ENCODE results near the gene BLOC1S3.

The BLOC1S3 gene

DNA sequence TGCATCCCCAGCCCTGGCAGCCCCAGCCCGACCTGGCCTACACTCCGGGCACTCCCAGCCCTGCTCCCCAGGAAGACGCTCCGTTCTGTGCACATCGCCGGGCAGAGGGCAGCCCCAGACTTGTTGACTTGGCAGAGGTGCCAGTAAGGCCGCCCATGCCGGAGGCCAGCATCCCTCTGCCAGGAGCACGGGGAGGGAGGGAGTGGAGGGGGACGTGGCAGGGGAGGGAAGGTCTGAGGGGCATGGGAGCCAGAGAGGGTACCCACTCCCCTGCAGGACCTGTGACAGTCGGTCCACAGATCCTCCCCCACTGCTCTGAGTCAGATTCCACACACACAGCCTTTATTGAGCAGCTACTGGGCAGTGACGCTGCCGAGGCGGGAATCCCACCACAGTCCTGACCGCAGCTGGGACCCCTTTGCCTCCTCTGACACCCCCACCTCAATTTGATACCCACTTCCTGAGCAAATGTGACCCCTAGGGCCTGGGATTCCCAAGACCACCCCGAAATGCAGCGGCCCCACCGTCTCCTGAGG is 15.9 kb upstream of the BLOC1S3 start:
- DNase-seq, result peak; percentile 63 to 96

DNA sequence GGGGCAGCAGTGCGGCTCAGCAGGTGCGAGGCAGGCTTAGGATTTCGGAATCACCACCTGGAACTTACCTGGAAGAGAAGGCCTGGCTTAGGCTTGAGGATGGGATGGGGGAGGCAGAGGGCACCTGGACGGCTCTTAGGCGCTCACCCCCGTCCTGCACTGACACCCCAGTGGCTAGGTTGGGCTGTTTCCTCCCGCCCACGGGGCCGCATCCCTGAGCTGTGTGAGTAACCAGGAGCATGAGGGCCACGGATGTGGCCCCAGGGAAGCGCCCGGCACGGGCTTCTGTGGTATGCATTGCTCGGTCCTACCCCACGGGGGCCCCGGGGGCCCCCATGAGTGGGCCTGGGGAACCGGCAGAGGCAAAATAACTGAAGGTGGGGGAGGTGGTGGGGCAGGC is 15.4 kb upstream of the BLOC1S3 start:
- DNase-seq, result no peak

DNA sequence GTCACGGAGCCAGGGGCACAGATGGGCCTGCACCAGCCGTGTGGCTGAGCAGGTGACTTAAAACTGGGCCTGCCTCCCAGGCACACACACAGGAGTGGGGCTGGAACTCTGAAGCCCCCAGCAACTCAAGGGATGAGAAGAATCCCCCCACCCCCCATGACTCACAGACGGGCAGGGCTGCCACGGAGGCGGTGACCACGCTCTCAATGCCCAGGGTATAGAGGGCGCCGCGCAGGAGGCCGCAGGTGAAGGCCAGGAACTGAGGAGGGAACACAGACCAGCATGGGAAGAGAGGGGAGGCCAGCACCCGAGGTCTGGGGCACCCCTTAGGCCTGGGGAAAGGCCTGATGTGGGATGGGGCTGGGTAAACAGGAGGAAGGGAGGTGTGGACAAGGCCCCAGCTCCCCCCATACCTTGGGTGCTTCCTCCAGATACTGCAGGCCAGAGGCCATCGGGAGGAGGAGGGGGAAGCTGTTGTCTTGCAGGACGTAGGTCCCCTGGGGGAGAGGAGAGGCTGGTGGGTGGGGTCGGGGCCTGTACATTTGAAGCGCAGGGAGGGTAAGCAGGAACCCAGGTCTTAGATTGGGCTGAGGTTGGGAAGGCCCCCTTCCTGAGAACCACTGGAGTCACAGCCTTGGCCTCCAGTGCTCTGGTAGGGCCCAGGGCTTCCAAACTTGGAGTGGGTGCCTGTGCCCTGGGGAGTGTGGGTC is 14.7 kb upstream of the BLOC1S3 start:
- DNase-seq, result no peak

DNA sequence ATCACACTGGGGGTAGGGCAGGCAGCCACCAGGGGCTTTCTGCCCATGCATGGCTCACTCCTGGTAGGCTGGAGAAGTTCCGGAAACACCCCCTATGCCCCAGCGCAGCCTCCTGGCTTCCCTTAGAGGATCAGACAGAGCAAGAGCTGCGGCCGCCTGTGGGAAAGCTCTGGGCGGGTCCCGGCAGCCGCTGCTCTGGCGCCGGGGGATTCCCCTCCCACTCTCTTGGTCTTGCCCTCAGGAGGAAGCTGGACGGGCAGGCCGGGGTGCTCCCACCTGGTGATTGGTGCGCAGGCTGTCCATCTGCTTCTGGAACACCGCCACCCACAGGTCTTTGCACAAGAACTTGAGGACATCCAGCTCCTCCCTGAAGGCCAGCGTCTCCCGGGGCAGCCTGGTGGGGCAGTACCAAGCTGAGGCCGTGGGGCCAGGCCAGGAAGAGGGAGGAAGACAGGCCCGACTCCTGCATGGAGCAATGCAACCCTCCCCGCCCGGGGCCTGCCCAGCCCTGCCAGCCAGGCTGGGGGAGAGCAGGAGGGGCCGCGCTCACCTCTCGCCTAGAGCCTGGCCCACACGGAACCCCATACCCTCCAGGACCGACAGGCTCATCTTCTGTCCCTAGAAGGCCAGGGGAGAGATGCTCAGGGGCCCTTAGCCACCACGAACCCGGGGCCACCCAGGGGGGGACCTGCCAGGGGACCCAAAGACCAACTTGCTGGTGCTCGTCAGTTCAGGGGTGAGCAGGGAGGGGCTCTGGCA is 13.8 kb upstream of the BLOC1S3 start:
- DNase-seq, result no peak

DNA sequence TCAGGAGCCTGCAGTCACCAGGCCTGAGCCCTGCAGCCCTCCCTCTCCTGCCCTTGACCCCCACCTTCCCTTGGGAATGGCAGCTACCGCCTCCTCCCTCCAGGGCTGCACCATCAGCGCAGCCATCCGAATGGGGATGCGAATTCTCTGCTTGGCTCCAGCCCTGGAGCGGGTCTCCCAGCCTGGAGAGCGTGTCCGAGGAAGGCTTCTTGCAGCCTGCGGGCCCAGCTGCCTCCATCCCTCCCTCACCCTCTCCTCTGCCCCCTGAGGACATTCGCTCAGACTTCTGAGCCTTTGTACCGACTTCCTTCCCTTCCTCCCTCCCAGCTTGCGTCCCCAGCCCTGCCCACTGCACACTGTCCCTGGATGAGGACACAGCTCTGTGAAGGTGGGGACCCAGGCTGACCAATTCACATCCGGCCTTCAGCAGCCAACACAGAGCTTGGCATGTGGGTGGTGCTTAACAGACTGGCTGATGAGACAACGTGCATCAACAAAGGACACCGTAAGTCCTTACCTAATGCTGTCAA is 11.8 kb upstream of the BLOC1S3 start:
- no peak for DNase-seq

DNA sequence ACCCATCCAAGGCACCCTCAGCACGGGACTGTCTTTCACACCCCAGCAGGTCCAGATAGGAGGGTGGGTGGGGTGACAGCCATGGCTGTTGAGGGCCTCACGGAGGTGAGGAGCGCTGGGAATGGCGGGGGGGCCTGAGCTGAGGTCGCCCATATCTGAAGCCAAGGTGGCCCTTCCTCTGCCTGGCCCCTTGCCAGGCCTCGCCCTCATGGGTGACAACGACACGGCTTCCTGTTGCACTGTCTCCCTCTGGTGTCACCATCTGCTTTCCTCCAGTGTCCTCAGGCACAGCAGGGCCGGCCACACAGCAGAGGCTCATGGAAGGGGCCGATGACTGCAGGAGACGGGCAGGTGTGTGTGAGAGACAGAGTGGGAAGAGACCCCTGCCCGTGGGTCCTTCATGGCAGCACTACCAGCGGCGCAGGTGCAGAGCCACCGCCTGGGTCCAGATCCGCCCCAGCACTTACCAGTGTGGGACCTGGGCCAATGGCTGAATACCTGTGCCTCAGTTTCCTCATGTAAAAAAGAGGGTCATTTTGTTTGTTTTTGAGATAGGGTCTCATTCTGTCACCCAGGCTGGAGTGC is 9.7 kb upstream of the BLOC1S3 start:
- DNase-seq, result no peak

DNA sequence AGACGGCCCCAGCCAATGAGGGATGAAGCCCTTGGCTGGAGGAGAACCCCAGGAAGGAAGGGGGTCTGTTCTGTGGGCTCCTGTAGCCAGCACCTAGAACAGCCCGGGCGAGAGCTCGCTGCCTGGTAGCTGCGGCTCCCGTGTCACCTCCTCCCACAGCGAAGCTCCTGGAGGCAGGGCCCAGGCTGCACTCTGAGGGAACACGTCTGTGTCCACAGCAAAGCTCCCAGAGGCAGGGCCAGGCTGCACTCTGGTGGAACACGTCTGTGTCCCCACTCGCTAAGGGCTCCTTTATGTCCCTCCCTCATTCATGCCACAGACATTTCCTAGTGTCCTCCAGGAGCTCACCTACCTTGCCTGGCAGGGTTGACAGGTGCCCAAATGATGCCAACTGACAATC is 9.0 kb upstream of the BLOC1S3 start:
- no peak for DNase-seq

DNA sequence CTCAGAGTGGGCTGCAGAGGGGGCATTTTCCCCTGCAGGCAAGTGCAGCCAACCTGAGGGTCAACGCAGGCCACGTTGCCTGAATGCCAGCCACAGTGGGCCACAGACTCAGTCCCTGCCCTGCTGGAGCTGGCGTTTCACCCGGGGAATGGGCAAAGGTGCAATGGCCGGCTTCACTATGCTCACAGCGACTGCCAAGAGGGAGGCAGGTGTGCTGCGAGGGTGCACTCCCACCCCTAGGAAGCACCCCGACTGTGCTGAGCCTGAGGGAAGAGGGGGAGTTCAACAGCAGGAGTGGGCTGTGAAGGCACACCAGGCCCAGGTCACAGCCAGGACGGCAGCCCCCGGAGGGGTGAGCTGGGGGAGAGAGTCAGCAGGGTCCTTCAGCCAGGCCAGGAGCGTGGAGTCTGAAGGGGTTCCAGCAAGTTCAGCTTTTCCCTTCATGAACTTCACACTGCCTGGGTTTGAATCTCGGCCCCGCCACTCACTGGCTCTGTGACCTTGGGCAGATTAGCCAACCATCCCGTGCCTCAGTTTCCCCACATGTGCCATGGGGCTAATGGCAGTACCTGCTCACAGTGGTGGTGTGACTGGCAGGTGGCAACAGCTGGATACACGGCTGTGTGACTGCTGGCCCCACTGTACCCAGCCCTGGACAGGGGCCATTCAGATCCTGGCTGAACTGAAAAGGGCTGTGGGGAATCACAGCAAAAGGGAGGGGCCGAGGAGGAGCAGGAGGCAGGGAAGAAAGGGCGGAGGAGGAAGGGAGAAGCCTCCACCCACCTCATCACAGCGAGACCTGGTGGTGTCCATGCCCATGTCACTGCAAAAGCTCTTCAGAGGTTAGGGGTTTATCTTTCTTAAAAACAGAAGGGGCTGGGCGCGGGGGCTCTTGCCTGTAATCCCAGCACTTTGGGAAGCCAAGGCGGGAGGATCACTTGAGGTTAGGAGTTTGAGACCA is 8.2 kb upstream of the BLOC1S3 start:
- no peak for DNase-seq

DNA sequence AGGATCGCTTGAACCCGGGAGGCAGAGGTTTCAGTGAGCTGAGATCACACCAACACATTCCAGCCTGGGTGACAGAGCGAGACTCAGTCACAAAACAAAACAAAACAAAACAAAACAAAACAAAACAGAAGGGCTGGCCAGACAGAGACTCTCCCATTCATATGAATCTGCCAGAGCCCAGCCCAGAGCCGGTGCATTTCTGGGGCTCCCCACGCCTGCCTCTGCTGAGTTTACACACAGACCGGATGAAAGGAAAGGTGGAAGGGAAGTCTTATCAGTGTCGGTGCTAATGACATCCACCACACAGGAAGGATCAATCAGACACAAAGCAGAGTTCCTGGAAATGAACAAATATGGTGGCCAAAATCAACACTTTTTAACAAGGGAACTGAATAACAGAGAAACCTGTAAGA is 7.4 kb upstream of the BLOC1S3 start:
- DNase-seq, result no peak

DNA sequence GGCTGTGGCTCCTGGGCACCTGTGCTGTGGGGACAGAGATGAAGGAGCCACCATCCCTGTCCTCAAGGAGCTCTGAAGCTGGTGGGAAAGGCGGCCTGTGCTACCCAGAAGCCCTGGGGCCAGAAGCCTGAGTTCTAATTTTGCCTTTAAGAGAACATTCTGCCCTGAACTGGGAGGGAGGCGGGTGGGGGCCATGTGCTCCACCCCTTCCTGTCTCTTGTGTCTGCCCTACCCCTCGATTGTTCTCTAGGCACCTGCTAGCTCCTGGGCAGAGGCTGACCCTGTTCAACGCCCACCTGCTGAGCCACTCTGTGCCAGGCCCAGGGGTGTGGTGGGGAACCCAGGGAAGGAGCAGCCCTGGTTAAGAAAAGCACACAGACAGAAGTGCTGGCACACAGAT is 6.4 kb upstream of the BLOC1S3 start:
- DNase-seq, result no peak

DNA sequence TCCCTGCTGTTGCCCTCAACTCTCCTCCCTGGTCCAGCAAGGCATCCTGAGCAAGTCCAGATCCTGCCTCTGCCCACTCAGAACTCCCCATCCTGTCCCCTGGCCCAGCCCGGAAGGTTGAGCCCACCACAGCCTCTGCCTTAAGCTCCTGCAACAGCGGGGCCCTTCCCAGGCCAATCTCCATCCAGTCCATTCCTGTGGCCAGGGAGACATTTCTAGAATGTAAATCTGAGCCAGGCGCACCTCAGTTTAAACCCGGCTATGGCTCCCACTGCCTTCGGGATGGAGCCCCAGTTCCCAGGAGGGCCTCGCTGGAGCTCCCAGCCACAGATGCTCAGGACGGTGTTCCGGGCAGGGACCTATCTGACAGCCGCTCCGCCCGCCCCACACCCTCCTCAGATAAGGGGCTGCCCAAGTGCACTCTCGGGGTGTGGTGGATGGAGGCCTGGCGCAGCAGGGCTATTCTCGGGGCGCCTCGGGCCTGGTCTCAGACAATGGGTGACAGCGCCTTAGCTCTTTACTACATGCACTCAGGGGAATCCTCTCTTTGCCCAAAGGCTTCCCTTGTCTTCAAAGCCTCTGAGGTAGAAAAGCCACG is 5.9 kb upstream of the BLOC1S3 start:
- no peak for DNase-seq

DNA sequence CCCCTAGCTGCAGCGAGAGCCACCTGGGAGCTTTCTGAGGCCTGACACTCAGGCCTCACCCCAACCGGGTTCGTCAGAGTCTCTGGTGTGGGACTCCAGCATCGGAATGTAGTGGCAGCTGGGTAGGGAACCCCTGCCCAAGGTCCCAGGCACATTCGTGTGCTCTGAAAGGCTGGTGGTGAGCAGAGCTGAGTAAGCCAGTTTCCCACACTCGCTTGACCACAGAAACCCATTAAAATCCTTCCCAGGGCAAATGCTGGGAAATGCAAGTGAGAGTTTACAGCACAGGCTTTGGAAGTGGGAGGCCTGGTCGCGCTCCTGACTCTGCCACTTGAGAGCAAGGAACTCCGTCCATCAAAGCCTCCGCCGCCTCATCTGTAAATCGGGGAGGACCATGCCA is 4.8 kb upstream of the BLOC1S3 start:
- DNase-seq, result no peak

DNA sequence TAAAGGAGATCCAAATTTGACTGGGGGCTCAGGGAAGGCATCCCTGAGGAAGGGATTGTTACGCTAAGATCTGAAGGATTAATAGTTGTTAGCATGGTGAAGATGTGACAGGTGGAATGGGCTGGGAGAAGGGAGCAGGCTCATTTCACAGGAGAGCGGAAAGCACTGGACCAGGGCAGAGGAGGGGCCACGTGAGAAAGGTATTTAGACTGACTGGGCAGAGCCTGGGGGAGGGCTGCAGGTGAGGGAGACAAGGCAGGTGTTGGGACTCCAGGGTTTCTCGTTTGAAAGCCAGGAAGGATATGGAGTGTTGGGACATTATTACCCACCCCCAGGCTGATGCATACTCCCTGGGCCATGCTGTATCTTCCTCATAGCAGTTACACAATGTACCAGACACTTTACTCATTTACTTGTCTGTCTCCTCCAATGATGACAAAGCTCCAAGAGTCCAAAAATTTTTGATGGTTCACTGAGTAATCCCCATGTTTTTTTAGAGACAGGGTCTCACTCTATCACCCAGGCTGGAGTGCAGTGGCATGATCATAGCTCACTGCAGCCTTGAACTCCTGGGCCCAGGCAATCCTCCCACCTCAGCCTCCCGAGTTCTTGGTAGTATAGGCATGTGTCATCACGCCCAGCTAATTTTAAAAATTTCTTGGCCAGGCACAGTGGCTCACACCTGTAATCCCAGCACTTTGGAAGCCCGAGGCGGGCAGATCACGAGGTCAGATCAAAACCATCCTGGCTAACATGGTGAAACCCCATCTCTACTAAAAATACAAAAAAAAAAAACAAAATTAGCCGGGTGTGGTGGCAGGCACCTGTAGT is 2.9 kb upstream of the BLOC1S3 start:
- peak; percentile 14 to 26 for DNase-seq

DNA sequence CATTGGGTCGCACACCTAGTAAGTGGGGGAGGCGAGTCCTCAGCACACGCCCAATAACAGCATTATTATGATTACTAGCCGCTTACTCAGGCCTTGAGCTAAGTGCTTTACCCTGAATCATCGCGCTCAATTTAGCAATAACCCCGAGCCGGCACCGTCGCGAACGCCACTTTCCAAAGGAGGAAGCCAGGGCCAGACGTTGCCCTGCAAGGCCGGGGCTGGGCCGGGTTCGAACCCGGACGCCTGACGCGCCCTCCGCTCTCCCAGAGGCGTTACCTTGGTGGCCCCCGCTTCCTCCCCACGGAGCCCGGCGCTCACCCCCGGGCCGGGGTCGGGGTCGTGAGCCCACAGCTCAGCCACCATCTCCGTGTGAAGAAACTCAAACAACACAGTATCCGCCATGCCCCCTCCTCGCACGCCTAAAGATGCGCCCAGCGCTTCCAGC is 745 bp upstream of the BLOC1S3 start, which contains the start of gene TRAPPC6A:
Gene TRAPPC6A (minus strand): TSS at position 421 of the 445 bp plus-strand sequence. CDS start 19 bp downstream, at position 402.
- DNase-seq, result peak; percentile 56 to 78

DNA sequence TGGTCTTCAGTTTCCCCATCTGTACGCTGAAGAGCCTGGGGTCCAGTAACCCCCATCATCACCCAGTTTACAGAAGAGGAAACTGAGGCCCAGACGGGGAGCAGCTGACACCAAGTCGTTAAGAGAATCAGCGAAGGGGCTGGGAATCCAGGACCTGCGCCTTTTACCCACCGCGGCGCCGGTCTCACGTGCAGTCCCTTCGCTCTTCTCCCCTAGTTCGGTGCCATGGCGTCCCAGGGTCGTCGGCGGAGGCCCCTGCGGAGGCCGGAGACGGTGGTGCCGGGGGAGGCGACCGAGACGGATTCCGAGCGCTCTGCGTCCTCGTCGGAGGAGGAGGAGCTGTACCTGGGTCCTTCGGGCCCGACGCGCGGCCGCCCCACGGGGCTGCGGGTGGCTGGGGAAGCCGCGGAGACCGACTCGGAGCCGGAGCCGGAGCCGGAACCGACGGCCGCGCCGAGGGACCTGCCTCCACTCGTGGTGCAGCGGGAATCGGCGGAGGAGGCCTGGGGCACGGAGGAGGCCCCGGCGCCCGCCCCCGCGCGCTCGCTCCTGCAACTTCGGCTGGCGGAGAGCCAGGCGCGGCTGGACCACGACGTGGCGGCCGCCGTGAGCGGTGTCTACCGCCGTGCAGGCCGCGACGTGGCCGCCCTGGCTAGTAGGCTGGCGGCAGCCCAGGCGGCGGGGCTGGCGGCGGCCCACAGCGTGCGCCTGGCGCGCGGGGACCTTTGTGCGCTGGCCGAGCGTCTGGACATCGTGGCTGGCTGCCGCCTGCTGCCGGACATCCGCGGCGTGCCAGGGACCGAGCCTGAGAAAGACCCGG is 698 bp downstream of the BLOC1S3 start:
- DNase-seq, result no peak

DNA sequence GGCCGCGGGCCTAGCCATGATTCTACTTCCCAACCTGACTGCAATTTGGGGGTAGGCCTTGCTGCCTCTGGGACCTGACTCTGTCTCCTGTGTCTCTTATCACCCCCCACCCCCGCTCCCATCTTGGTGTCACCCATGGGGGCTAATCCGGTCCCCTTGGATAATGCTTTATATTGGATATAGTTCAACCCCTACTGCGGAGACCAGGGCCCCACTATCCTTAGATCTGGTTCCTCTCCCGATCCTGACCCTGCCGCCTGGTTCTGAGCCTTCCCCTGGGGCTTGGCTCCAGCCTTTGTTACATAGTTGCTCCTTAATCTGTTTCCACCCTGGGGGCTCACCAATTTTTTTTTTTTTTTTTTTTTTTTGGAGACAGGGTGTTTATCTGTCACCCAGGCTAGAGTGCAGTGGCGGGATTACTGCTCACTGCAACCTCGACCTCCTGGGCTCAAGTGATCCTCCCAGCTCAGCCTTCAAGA is 1.3 kb downstream of the BLOC1S3 start:
- no peak for DNase-seq

DNA sequence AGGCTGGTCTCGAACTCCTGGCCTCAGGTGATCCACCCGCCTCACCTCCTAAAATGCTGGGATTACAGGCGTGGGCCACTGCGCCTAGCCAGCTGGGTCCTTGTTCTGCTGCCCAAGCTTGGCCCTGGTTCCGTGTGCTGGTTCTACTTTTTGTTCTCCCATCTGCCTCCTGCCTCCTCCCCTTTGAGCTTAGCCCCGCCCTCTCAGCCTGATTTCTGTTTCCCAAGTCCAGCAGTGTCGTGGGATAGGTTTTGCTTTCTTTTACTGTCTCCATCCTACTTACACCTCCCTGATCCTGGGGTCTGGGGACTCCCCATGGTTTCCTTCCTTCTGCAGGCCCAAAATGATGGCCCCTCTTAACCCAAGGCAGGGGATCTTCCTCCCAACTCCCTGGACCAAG is 2.4 kb downstream of the BLOC1S3 start:
- no peak for DNase-seq

DNA sequence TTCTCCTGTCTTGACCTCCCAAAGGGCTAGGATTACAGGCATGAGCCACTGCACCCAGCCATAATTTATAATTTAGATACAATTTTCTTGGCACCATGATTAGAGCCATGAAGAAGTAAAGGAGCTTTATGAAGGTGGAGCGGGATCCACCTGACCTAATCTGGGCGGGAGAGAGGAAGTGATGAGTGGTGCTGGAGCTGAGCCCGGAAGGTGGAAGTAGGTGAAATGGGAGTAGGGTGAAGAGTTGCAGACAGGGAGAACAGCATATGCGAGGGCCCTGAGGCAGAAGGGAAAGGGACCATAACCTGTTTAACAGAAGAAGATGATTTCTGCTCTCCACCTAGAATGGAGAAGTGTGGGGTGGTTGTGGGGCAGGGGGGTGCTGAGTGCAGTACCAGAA is 4.2 kb downstream of the BLOC1S3 start:
- no peak for DNase-seq

DNA sequence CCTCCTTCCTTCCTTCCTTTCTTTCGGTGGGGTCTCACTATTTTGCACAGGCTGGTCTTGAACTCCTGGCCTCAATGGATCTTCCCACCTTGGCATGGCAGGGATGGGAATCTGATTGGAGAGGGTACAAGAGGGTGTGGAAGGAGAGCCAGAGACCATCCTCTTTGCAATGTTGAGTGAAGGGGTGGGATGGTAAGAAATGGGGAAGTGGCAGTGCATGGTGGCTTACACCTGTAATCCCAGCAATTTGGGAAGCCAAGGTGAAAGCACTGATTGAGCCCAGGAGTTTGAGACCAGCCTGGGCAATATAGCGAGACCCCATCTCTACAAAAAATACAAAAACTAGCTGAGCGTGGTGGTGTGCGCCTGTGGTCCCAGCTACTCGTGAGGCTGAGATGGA is 5.5 kb downstream of the BLOC1S3 start:
- DNase-seq, result no peak

All from AML-193 (cell line).